ENCODE data around the gene TPX2.
A peak's percentile ranks its signal among the peaks of the same experiment; 100 is the strongest.

The TPX2 gene

DNA sequence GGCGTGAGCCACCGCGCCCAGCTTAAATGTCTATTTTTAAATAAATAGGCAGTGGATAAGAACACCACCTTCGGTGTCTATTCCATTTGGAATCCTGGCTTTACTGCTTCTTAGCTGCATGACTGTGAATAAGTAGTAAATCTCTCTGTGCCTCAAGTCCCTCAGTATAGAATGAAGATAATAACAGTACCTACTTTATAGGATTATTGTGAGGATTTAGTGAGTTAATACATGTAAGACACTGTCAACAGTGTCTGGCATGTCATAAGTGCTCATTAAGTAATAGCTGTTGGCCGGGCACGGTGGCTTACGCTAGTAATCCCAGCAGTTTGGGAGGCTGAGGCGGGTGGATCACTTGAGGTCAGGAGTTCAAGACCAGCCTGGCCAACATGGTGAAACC, 10.1 kb downstream of the TPX2 start:
- no peak for DNase-seq
- H3K4ac ChIP-seq (ENCODE audit: low read depth in 1 of 2, low read length in 2 of 2): no peak overlapping the region
- 98% methylated on average over 8 of the region's 8 CpGs for WGBS
- no peak overlapping the region for H2BK15ac ChIP-seq (ENCODE audit: low read depth, poor library complexity, severe bottlenecking)
- H3K14ac ChIP-seq (ENCODE audit: low read length in 2 of 2): no peak overlapping the region
- no peak overlapping the region for H3K23ac ChIP-seq (ENCODE audit: low read length in 2 of 2)
- H4K8ac ChIP-seq (ENCODE audit: low read length): no peak overlapping the region
- H3K4me3 ChIP-seq (ENCODE audit: insufficient read depth in 1 of 2, low read depth in 1 of 2, low read length in 2 of 2): no peak overlapping the region
- no peak overlapping the region for H2BK5ac ChIP-seq (ENCODE audit: low read depth, low read length, poor library complexity, severe bottlenecking)
- H2AFZ ChIP-seq (ENCODE audit: low read depth, low read length): no peak overlapping the region
- H2BK12ac ChIP-seq (ENCODE audit: low read length in 2 of 2): no peak overlapping the region
- H3K27ac ChIP-seq (ENCODE audit: low read length, poor library complexity, severe bottlenecking): no peak overlapping the region
- H2BK120ac ChIP-seq (ENCODE audit: low read depth, low read length): no peak overlapping the region
- H3K27me3 ChIP-seq (ENCODE audit: control insufficient read depth in 1 of 2, insufficient read depth in 1 of 2, low read length in 2 of 2): no peaks in the 10 kb centered on the region
- H3K79me1 ChIP-seq (replicated peaks; ENCODE audit: low read length, poor library complexity, severe bottlenecking): peaks cover 6% of the 10 kb centered on the region
- no peak overlapping the region for H2AK5ac ChIP-seq (ENCODE audit: low read length, severe bottlenecking)
- no peak overlapping the region for H3K4me2 ChIP-seq (ENCODE audit: low read length, poor library complexity, severe bottlenecking)
- peaks cover 6% of the 10 kb centered on the region for H3K4me1 ChIP-seq (ENCODE audit: control insufficient read depth, insufficient read depth, low read depth, low read length)
- no peaks in the 10 kb centered on the region for H3K36me3 ChIP-seq (ENCODE audit: control insufficient read depth in 1 of 2, insufficient read depth in 2 of 2, low read depth in 1 of 2, low read length in 2 of 2)
- no peaks in the 10 kb centered on the region for H3K9me3 ChIP-seq (ENCODE audit: control insufficient read depth, low read length)
- H3K9ac ChIP-seq (ENCODE audit: low read length): no peak overlapping the region
- no peak overlapping the region for H4K91ac ChIP-seq (ENCODE audit: low read length)
- H3K18ac ChIP-seq (ENCODE audit: low read depth in 1 of 2, low read length in 2 of 2): no peak overlapping the region

DNA sequence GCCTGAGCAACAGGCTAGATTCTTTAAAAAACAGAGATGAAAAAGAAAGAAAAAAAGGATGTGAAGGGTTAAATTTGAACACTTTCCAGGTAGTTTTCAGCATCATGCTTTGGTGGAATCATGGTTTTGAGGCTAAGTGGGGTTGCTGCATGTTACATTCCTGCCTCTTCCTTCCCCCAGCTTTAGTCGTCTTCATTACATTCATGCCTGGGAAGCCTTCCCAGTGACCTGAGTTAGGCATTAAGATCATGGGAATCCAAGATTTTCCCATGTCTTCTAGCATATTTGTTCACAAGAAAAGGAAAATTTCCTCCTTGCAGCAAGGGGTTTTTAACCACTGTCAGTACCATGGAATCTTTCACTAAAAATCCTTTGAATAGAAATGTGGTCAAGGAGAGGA, 12.0 kb downstream of the TPX2 start:
- Histone ChIP-seq H3K36me3 (ENCODE audit: control insufficient read depth in 1 of 2, insufficient read depth in 2 of 2, low read depth in 1 of 2, low read length in 2 of 2) (no peaks in the 10 kb centered on the region), H3K79me1 (replicated peaks; ENCODE audit: low read length, poor library complexity, severe bottlenecking) (peaks cover 6% of the 10 kb centered on the region), H2BK120ac (ENCODE audit: low read depth, low read length) (no peak overlapping the region)

DNA sequence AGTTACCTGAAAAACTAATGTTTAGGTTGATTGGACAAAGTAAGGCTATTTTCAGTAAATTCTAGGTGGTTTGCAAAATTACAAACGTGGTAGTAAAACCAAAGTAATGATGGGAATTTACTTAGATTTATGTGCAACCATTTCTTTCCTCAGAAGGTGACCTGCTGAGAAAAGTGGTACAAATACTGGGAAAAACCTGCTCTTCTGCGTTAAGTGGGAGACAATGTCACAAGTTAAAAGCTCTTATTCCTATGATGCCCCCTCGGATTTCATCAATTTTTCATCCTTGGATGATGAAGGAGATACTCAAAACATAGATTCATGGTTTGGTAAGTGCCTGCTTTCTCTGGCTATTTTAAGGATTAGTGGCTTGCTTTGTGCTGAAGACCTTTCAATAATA, 18.2 kb downstream of the TPX2 start:
- WGBS: 97% methylated on average over 3 of the region's 3 CpGs
- Histone ChIP-seq H3K27me3 (ENCODE audit: control insufficient read depth in 1 of 2, insufficient read depth in 1 of 2, low read length in 2 of 2) (no peaks in the 10 kb centered on the region), H3K79me1 (replicated peaks; ENCODE audit: low read length, poor library complexity, severe bottlenecking) (peaks cover 6% of the 10 kb centered on the region), H2AFZ (ENCODE audit: low read depth, low read length) (no peak overlapping the region), H3K23ac (ENCODE audit: low read length in 2 of 2) (no peak overlapping the region), H3K4me1 (ENCODE audit: control insufficient read depth, insufficient read depth, low read depth, low read length) (peaks cover 3% of the 10 kb centered on the region), H3K27ac (ENCODE audit: low read length, poor library complexity, severe bottlenecking) (no peak overlapping the region), H4K91ac (ENCODE audit: low read length) (no peak overlapping the region), H3K14ac (ENCODE audit: low read length in 2 of 2) (no peak overlapping the region), H2BK15ac (ENCODE audit: low read depth, poor library complexity, severe bottlenecking) (no peak overlapping the region), H2AK5ac (ENCODE audit: low read length, severe bottlenecking) (no peak overlapping the region), H3K9me3 (ENCODE audit: control insufficient read depth, low read length) (no peaks in the 10 kb centered on the region), H3K18ac (ENCODE audit: low read depth in 1 of 2, low read length in 2 of 2) (no peak overlapping the region), H3K4me2 (ENCODE audit: low read length, poor library complexity, severe bottlenecking) (no peak overlapping the region), H2BK5ac (ENCODE audit: low read depth, low read length, poor library complexity, severe bottlenecking) (no peak overlapping the region), H4K8ac (ENCODE audit: low read length) (no peak overlapping the region), H2BK120ac (ENCODE audit: low read depth, low read length) (no peak overlapping the region), H3K4me3 (ENCODE audit: insufficient read depth in 1 of 2, low read depth in 1 of 2, low read length in 2 of 2) (no peak overlapping the region), H3K9ac (ENCODE audit: low read length) (no peak overlapping the region), H2BK12ac (ENCODE audit: low read length in 2 of 2) (no peak overlapping the region), H3K36me3 (ENCODE audit: control insufficient read depth in 1 of 2, insufficient read depth in 2 of 2, low read depth in 1 of 2, low read length in 2 of 2) (no peaks in the 10 kb centered on the region), H3K4ac (ENCODE audit: low read depth in 1 of 2, low read length in 2 of 2) (no peak overlapping the region)
- DNase-seq: no peak

More for the DNA sequence above, 12.0 kb downstream of the TPX2 start:
- no peak overlapping the region for H3K18ac ChIP-seq (ENCODE audit: low read depth in 1 of 2, low read length in 2 of 2)
- peak; percentile 78 for DNase-seq
- no peak overlapping the region for H3K14ac ChIP-seq (ENCODE audit: low read length in 2 of 2)
- H2BK12ac ChIP-seq (ENCODE audit: low read length in 2 of 2): no peak overlapping the region
- H2BK15ac ChIP-seq (ENCODE audit: low read depth, poor library complexity, severe bottlenecking): no peak overlapping the region
- no peak overlapping the region for H4K91ac ChIP-seq (ENCODE audit: low read length)
- H3K4me2 ChIP-seq (ENCODE audit: low read length, poor library complexity, severe bottlenecking): no peak overlapping the region
- WGBS: 32% methylated on average over 1 of the region's 1 CpG
- no peak overlapping the region for H3K4ac ChIP-seq (ENCODE audit: low read depth in 1 of 2, low read length in 2 of 2)
- H2BK5ac ChIP-seq (ENCODE audit: low read depth, low read length, poor library complexity, severe bottlenecking): no peak overlapping the region
- H4K8ac ChIP-seq (ENCODE audit: low read length): no peak overlapping the region
- H3K4me1 ChIP-seq (ENCODE audit: control insufficient read depth, insufficient read depth, low read depth, low read length): peaks cover 5% of the 10 kb centered on the region
- no peaks in the 10 kb centered on the region for H3K27me3 ChIP-seq (ENCODE audit: control insufficient read depth in 1 of 2, insufficient read depth in 1 of 2, low read length in 2 of 2)
- H3K23ac ChIP-seq (ENCODE audit: low read length in 2 of 2): no peak overlapping the region
- H3K9me3 ChIP-seq (ENCODE audit: control insufficient read depth, low read length): no peaks in the 10 kb centered on the region
- peak overlapping the region; percentile 15 for H3K27ac ChIP-seq (ENCODE audit: low read length, poor library complexity, severe bottlenecking)
- no peak overlapping the region for H3K4me3 ChIP-seq (ENCODE audit: insufficient read depth in 1 of 2, low read depth in 1 of 2, low read length in 2 of 2)
- H2AFZ ChIP-seq (ENCODE audit: low read depth, low read length): no peak overlapping the region
- H3K9ac ChIP-seq (ENCODE audit: low read length): no peak overlapping the region
- H2AK5ac ChIP-seq (ENCODE audit: low read length, severe bottlenecking): no peak overlapping the region

DNA sequence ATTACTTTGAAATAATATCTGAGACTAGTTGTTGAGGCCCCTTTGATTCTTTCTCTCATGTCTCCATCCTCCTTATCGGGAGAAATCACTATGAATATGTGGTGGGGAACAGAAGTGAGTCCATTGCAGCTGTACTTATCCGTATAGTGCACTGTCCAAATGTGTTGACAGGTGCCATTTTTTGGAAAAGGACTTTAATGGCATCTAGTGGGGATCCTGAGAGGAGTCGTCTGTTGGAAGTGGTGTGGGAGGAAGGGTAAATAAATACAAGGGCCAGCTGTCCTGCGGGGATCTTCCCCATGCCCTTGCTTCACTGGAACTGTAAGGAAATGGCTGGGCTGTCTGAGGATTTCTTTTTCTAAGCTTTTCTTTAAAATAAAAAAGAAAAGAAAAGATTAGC, 19.4 kb downstream of the TPX2 start:
- no peak overlapping the region for H3K23ac ChIP-seq (ENCODE audit: low read length in 2 of 2)
- no peaks in the 10 kb centered on the region for H3K9me3 ChIP-seq (ENCODE audit: control insufficient read depth, low read length)
- no peak overlapping the region for H3K4ac ChIP-seq (ENCODE audit: low read depth in 1 of 2, low read length in 2 of 2)
- H3K4me3 ChIP-seq (ENCODE audit: insufficient read depth in 1 of 2, low read depth in 1 of 2, low read length in 2 of 2): no peak overlapping the region
- H4K8ac ChIP-seq (ENCODE audit: low read length): no peak overlapping the region
- H3K27me3 ChIP-seq (ENCODE audit: control insufficient read depth in 1 of 2, insufficient read depth in 1 of 2, low read length in 2 of 2): no peaks in the 10 kb centered on the region
- no peak overlapping the region for H3K9ac ChIP-seq (ENCODE audit: low read length)
- no peak overlapping the region for H3K27ac ChIP-seq (ENCODE audit: low read length, poor library complexity, severe bottlenecking)
- H2BK15ac ChIP-seq (ENCODE audit: low read depth, poor library complexity, severe bottlenecking): no peak overlapping the region
- H2AK5ac ChIP-seq (ENCODE audit: low read length, severe bottlenecking): no peak overlapping the region
- no peak overlapping the region for H3K14ac ChIP-seq (ENCODE audit: low read length in 2 of 2)
- peaks cover 3% of the 10 kb centered on the region for H3K4me1 ChIP-seq (ENCODE audit: control insufficient read depth, insufficient read depth, low read depth, low read length)
- H4K91ac ChIP-seq (ENCODE audit: low read length): no peak overlapping the region
- H3K36me3 ChIP-seq (ENCODE audit: control insufficient read depth in 1 of 2, insufficient read depth in 2 of 2, low read depth in 1 of 2, low read length in 2 of 2): no peaks in the 10 kb centered on the region
- peaks cover 10% of the 10 kb centered on the region for H3K79me1 ChIP-seq (replicated peaks; ENCODE audit: low read length, poor library complexity, severe bottlenecking)
- DNase-seq: peak; percentile 29
- no peak overlapping the region for H3K18ac ChIP-seq (ENCODE audit: low read depth in 1 of 2, low read length in 2 of 2)
- H3K4me2 ChIP-seq (ENCODE audit: low read length, poor library complexity, severe bottlenecking): no peak overlapping the region
- H2BK12ac ChIP-seq (ENCODE audit: low read length in 2 of 2): peak overlapping the region in 1 of 2 experiments; percentile 3
- no peak overlapping the region for H2AFZ ChIP-seq (ENCODE audit: low read depth, low read length)
- 79% methylated on average over 4 of the region's 4 CpGs for WGBS
- no peak overlapping the region for H2BK120ac ChIP-seq (ENCODE audit: low read depth, low read length)
- H2BK5ac ChIP-seq (ENCODE audit: low read depth, low read length, poor library complexity, severe bottlenecking): no peak overlapping the region

Measured in mesenchymal stem cell (in vitro differentiated cells and primary cell).